H1 (cell line): ENCODE measurements around the gene XPO1. TPM values are rescaled to one million over a fixed set of nuclear protein-coding genes. Genes with fewer than 3 reads are reported as not detected.

Experiments
- NANOG ChIP-seq: IDR thresholded peaks from 2 replicates; pipeline ENCODE4 v1.6.1; 2011; ENCODE audit warnings: low read length, low read depth, mild to moderate bottlenecking, inconsistent platforms; ENCODE audit not compliant: insufficient read depth, poor library complexity, severe bottlenecking
- SUZ12 ChIP-seq: fragments of 200-600 bp; sonication (generic); IDR thresholded peaks from 2 replicates; pipeline ENCODE4 v1.6.1; 2012; ENCODE audit warnings: mild to moderate bottlenecking, inconsistent platforms, low read length, moderate library complexity, mixed read lengths
- polyA plus RNA-seq, 7 experiments: library from polyadenylated mRNA; depleted of rRNA in 3 of 7; stranded (reverse) in 5 of 7; unstranded in 2 of 7; fragments of >200 nt in 5 of 7; fragments of 200-250 nt in 2 of 7; gene quantifications; 1 replicate in 5 of 7; 2 replicates in 1 of 7; 4 replicates in 1 of 7; pipeline versions ENCODE4 v1.2.1 to v1.2.3, GENCODE V29; 2011 to 2013; ENCODE audit warnings: missing spikeins in 2 of 7, mixed read lengths in 2 of 7
- total RNA-seq: library from RNA; stranded (reverse); fragmentation: NEBNext Ultra II Directional; extraction: Animal tissue kit (Norgen Biotek cat#: 25700); gene quantifications from 2 replicates; pipeline ENCODE4 v1.2.1, GENCODE V29; 2021

The XPO1 gene
- total and polyA plus RNA-seq, 2 of the 8 experiments (the other 6 are each of a cell fraction or from before 2014, with no cell fraction given): 110 to 296 TPM

DNA sequence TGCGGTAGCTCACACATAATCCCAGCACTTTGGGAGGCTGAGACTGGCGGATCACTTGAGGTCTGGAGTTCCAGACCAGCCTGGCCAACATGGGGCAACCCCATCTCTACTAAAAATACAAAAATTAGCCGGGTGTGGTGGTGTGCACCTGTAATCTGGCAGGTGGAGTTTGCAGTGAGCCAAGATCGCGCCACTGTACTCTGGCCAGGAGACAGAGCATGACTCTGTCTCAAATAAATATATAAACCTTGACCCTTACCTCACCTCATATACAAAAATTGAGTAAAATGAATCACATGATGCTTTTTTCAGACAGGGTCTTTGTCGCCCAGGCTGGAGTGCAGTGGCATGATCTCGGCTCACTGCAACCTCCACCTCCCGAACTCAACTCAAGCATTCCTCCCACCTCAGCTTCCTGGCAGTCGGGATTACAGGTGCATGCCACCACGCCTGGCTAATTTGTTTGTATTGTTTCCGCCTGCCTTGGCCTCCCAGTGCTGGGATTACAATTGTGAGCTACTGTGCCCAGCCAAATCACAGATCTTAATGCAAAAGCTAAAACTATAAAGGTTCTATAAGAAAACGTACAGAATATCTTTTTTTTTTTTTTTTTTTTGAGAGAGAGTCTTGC lies 25.3 kb downstream of the XPO1 start (continued):
- TF ChIP-seq NANOG (no peak), SUZ12 (no peak)
- TF ChIP-seq, all 59 proteins: peak for 0
